ENCODE results near the gene GAK. TPM values are rescaled to one million over a fixed set of nuclear protein-coding genes. Genes with fewer than 3 reads are reported as not detected.

The GAK gene
- total RNA-seq, 2 experiments from 2014 or later, result 101 to 105 TPM

DNA sequence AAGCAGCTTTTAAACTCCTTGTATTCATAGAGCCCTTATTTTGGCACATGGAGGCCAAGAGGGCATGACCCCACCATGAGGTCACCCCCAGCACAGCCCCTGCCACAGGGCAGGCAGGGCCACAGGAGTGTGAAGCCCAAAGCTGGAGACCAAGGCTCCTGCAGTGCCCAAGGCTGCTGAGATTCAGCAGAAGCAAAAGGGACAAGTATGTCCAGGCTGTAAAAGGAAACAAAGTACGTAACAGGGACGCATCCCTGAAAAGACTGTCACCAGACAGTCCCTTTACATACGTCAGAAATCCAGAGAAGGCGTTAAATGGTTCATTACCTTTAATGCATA lies 18.9 kb downstream of the GAK start:
- ChIA-PET POLR2A (no interaction called here), CTCF (interaction anchor here (0.6 kb wide), 1 partner anchor 142 kb away, joined by 3 read pairs; no protein-coding TSS in a partner anchor)

DNA sequence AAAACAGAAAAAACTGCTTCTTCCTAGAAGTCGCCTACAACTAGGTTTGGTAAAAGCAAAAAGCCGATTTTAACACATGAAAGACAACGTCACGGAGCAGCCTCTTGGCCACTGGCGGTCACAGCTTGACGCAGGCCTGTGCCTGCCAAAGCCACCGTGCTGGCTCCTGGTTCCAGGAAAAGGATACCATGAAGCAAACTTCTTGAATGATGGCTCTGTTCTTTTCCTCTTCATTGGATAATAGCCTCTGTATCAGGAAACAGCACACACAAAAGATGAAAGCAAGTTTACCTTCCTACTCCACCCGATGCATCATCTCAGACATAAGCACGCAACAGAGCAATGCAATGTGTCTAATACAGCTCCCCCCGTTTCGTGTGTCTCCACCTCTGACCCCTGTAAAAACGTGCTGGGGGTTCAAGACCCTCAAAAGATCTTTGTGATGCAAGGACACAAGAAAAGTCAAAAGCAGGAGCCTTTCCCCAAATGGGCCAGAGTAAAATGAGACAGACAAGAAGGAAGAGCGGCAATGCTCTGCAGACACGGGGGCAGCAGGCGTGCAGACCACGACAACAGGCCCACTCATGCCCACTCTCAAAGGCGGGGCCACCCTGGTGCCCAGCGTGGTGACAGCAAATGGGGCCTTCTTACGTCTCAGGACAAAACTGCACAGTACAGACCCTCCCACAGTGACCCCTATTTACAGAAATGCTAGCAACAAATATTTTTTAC lies 19.4 kb downstream of the GAK start:
- ChIA-PET POLR2A (interaction anchor here (0.7 kb wide), 1 partner anchor 157 kb away, joined by 3 read pairs; no protein-coding TSS in a partner anchor), CTCF (no interaction called here)

DNA sequence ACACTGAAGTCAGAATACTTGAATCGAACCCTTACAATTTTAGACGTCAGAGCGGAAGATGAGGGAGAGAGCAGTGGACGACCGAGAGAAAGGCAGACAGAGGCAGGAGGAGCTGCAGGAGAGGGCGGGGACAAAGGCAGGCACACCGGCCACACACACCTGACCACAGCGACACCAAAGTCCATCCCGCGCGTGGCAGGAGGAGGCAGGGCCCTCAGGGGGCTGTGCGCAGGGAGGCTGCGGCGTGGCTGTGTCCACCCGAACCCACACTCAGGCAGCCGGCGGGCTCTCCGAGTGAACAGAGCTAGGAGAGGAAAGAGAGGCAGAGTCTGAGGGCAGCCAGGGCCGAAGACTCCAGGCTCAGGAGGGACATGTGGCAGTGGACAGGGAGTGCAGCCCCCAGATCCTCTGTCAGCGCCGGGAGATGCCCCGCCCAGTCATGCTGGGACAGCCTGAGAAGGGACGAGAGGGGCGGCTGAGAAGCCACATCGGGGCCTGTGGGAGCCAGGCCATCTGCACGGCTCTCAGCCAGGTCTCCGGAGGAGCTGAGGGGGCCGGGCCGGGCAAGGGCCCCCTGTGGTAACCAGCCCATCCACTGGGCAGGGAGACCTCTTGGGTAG lies 20.1 kb downstream of the GAK start:
- ChIA-PET POLR2A (interaction anchor here (0.7 kb wide), 1 partner anchor 158 kb away, joined by 3 read pairs; no protein-coding TSS in a partner anchor), CTCF (no interaction called here)

DNA sequence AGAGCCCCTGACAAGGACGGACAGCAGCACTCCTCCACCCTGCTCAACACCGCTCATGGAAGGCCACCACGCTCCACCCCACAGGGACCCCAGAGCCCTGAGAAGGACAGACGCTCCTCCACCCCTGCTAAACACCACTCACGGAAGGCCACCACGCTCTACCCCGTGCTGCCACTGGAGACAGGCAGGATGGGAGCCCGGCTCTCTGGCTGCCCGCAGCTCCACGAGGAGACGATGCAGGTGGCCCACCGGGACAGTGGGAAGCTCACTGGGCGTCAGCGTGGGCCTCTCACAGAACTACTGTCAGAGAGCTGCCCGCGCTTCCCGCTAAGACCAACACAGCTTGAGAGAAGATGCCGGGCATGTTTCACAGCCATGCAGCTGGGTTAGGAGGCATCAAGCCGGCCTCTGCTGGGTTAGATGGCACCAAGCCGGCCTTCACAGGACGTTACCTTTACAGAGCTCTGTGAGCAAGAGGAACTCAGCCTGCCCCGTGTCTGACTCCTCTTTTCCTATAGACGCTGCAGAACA lies 20.8 kb downstream of the GAK start:
- POLR2A ChIA-PET, result no interaction called here
- CTCF ChIA-PET, result no interaction called here

DNA sequence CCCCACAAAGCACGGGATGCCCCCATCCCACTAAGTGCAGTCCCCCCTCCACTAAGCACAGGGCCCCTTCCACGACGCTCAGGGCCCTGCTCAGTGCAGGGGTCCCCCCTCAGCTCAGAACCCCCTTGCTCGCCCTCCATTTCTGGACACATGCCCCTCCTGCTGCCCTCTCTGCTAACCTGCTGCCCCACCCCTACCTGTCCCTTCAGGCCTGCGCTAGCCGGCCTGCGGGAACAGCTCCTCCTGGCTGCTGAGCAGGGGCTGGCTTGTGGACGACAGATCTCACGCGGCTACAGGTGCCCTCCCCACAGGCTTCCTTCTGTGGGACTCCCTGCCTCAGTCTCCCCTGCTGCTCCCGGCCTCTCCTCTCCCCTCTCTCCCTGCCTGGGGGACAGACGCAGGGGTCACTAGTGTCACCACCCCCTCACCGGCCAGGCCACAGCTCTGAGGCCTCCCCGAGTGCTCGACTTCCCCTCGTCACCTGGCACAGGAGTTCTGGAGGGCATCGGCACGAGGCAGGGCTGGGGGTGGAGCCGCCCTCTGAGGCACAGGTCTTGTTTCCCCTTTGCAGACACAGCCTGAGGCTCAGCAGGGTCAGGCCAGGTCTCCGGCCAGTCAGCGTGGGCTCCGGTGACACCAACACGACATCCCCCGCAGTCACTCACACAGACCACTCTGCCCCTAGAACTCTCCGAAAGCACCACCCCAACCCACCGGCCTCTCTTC lies 21.6 kb downstream of the GAK start:
- ChIA-PET CTCF (no interaction called here), POLR2A (no interaction called here)

DNA sequence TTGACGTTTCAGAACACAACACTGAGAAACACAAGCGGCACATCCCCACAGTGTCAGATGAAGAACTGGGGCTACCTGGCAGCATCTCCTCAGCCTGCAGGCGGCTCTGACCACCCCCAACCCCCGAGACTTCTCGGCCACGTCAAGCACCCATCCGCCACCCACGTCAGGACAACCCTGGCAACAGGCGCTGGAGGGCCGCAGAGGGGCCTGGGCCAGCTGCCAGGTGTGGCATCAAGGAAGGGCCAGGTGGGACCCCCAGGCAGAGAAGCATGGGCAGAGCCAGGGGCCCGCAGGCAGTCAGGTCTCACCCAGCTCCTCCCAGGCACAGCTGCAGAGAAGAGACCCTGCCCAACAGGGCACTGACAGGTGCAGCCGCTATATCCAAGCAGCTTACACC lies 22.3 kb downstream of the GAK start:
- ChIA-PET CTCF (no interaction called here), POLR2A (no interaction called here)

DNA sequence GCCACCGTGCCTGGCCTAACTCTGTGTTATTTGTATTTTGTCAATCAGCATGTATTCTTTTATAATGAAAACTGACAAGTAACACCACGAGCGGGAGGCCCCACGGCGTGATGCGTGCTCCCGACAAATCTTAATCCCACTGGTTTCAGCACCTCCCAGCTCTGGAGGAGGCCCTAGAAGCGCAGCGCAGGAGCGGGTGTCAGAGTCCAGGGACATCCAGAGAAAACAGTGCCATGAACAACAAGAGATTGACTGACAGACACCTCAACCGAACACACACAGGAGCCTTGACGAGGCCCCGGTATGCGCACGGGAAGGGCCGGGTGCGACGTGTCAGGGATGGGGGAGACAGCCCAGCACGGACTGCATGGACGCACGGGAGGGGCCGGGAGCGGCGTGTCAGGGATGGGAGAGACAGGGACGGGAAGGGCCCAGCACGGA lies 23.0 kb downstream of the GAK start:
- CTCF ChIA-PET, result no interaction called here
- POLR2A ChIA-PET, result no interaction called here

DNA sequence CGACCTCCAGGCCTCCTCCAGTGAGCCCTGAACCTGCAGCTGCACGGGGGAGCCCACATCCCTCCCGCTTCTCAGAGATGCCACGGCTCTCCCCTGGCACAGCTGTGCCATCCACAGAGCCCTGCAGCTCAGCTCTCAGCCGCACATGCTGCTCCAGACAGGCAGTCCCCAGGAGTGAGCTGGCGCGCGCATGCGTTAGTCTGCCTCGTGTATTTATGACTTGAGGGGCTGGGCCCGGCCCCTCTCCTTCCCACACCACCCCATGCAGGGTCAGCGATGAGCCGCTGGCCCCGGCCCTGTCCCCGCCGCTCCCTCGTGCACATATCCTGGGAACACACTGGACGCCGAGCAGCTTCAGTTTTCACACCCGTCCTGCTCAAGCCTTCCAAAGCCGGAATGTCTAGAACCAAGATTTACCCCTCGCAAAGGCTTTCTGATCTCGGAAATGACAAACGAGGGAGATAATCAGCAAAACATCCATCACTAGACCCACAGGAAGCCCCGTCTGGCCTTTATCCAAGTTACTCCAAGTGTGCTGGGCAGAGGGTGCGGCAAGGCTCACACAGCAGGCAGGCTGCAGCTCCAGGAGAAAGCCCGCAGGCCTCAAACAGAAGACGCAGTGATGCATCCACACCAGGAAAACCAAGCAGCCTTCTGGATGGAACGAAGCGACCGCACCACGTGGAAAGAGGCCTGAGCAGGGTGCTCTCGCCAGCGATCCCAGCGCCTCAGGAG lies 24.3 kb downstream of the GAK start:
- ChIA-PET POLR2A (no interaction called here), CTCF (no interaction called here)

DNA sequence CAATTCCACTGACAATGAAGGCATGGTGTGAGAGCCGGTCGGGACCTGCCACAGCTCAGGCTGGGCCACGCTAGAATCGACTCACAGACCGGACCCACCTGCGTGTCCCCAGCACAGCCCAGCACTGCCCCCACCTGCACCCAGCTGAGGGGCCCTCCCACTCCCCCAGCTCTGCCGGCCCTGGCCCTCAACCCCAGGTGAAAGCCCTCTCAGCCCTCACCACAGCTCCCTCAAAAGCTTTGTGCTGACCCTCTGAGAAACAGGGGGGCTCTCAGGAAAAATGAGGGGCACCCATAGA lies 25.1 kb downstream of the GAK start:
- CTCF ChIA-PET, result no interaction called here

DNA sequence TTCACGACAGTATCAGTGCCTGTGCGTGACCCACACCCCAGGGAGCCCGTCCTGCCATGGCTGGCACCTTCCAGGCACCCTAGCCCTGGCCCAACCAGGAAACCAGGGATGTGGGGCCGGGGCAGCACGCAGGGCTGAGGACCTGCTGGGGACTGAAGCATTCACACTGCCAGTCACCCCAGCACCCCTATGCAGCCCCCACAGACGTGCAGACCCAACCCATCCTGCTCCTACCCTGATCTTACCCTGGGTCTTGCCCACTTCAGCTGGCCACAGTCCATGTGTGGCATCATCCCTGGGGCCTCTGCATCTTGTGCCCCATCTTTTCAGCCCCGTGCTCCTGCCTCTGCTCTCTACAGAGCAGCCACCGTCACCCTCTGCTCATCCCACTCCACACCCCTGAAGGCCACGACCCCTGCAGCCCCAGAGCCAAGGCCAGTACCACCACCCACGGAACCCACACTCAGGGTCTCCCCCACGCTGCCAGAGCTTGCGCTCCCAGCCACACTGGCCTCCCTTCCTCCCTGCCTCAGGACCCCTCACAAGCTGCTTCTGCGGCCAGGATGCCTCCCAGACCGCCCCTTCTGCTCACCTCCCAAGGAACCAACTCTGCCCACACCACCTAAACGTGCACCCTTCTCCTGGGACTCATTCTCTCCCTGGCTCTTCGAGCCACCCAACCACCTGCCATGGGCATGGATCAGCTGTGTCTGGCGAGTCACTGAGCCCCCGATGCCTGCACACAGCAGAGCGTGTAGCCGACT lies 25.6 kb downstream of the GAK start:
- CTCF ChIA-PET, result no interaction called here
- POLR2A ChIA-PET, result no interaction called here

More for the DNA sequence above, 25.1 kb downstream of the GAK start:
- POLR2A ChIA-PET, result no interaction called here

DNA sequence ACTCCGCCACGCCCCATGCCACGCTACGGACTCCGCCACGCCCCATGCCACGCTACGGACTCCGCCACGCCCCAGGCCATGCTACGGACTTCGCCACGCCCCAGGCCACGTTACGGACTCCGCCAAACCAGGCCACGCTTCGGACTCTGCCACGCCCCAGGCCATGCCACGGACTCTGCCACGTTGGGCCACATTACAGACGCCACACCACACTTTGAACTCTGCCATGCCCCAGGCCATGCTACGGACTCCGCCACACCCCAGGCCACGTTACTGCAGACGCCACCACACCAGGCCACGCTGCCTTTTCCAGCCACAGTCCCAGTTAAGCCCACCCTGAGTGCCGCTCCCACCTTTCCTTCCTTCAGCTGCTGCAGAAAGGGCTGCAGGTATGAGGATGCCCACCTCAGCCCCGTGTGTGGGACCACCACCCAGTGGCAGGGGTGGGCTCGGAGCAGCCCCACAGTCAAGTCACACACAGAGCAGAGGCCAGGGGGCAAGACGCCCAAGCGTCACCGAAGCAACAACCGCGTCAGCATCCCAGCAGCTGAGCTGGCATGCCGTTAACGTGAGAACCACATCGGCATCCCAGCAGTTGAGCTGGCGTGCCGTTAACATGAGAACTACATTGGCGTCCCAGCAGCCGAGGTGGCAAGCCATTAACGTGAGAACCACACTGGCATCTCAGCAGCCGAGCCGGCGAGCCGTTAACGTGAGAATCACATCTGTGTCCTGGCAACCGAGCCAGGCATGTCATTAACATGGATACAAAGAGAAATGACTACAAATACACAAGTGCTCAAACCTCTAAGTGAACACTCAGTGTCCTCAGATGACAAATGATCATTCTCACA lies 26.4 kb downstream of the GAK start:
- CTCF ChIA-PET, result no interaction called here
- POLR2A ChIA-PET, result no interaction called here

DNA sequence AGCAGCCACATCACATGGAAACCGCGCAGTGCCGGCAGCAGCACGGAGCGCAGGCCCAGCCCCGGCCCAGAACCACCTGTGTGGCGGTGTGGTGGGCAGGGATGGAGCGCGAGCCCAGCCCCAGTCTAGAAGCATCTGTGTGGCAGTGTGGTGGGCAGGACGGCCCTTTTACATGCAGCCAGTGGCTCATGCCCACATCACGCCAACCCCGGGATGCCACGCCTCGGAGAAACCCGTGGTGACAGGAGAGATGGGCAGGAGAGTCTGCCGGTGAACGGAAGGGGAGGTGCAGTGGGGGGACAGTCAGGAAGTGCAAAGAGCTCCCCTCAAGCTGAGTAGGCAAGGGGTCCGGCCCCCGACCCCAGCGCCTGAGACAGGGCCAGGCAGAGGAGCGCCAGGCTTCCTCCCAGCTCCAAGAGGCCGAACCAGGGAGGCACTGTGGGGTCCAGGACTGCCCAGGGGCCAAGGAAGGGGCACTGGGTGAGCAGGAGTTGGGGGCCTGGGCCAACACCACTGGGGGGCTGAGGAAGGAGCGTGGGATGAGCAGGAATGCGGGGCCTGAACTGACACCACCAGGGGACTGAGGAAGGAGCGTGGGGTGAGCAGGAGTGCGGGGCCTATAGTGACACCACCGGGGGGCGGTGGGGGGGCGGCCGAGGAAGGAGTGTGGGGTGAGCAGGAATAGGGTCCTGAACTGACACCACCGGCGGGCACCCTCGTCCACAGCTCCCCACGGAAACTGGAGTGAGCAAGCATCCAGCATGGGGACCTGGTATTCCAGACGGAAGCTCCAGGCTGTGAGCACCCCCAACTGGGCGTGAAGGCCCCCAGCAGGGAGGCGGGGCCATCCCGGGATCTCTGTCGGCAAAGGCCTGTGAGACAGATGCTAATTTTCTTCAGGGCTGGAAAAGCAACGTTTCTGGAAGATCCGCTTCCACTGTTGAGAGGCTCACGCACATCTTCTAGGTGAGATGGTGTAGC lies 28.8 kb downstream of the GAK start:
- CTCF ChIA-PET, result interaction anchor here (0.5 kb wide), 1 partner anchor 956 kb away, joined by 5 read pairs; no protein-coding TSS in a partner anchor

DNA sequence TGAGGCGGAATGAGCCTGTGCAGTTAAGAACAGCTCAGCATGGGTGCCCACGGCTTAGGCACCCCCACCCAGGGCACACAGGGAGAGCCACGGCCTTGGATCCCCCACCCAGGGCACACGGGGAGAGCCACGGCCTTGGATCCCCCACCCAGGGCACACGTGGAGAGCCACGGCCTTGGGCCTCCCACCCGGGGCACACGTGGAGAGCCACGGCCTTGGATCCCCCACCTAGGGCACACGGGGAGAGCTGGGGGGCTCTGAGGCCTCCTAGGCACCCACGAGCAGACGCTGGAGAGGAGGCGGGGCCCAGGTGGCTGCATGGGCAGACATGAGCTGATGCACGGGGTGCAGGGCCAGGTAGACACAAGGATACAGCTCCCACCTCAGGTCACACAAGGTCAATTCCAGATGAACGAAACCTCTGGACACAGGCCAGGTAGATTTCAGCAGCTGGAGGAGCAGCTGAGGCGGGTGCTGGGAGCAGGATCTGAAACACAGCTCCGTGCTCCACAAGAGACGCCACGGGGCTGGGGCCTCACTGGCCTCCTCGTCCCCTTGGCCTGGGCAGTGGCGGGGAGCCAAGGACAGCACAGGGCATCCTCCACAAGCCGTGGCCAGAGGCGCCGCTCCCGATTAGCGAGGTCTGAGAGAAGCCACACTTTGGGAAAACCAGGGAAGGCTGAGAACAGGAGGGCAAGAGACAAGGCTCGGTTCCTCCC lies 30.8 kb downstream of the GAK start:
- ChIA-PET POLR2A (interaction anchor here (1.0 kb wide), 1 partner anchor 33 kb away, joined by 3 read pairs; no protein-coding TSS in a partner anchor), CTCF (no interaction called here)

More for the DNA sequence above, 28.8 kb downstream of the GAK start:
- POLR2A ChIA-PET, result no interaction called here

DNA sequence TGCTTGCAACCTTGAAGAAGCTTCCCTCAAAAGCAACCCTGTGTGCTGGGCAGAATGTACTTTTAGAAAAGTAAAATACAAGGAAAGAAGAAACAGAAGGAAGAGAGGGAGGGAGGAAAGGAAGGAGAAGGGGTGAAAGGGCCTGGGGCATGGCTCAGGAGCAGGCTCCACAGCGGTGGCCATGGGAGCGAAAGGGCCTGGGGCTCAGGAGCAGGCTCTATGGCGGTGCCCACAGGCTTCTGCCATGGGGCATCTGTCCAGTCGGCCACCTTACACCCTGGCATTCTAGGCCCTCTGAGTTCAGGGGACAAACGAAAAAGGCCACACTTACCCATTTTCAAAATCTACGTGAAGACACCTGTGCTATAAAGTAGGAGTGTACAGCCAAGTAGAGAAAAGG lies 31.4 kb downstream of the GAK start:
- ChIA-PET POLR2A (interaction anchor here (1.0 kb wide), 1 partner anchor 34 kb away, joined by 3 read pairs; no protein-coding TSS in a partner anchor), CTCF (no interaction called here)

DNA sequence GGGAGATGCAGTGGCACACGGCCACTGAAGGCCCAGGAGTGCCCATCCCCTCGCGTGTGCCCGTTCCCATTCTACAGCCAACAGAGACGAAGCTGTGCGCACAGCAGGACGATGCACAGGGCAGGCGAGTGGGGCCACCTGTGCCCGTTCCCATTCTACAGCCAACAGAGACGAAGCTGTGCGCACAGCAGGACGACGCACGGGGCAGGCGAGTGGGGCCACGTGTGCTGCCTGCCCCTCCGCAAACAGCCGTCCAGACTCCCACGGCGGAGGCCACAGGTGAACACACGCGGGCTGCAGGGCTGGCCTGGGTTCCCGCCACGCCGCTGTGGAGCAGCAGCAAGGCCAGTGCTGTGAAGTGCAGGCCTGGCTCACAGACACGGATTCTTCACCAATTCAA lies 32.0 kb downstream of the GAK start:
- ChIA-PET CTCF (no interaction called here), POLR2A (no interaction called here)

DNA sequence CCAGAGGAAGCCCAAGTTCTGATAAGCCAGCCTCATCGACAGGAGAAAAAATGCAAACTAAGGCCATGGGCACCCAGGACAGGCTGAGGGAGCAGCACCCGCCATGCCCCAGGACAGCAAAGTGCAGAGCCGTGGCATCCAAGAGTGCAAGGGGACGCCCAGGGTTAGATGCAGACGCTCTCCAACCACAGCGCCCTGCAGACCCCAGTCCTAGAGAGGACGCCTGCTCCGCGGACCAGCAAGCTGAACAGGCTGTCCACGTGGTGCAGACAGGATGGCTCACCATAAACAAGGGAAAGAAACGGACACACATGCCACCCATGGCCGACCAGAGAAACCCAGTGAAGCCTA lies 32.6 kb downstream of the GAK start:
- CTCF ChIA-PET, result no interaction called here
- POLR2A ChIA-PET, result no interaction called here

All from activated CD8-positive, alpha-beta memory T cell treated with anti-CD3 and anti-CD28 coated beads for 36 hours (primary cell).